SK-N-SH (cell line): ENCODE measurements around the gene PARP8. TPM values are rescaled to one million over a fixed set of nuclear protein-coding genes. Genes with fewer than 3 reads are reported as not detected.

Experiments
- CTCF ChIA-PET: fragments of 300-600, 350-600 bp; formaldehyde crosslinking; extraction: SDS; loops from one replicate; lab custom pipeline; 2021; lab: Yijun Ruan, JAX
- POLR2A ChIA-PET: fragments of 350-600 bp; sonication (Branson Sonifier 250); formaldehyde crosslinking; extraction: SDS; loops from one replicate; lab custom pipeline; 2020; ENCODE audit warnings: antibody characterized with exemption, inconsistent platforms; lab: Yijun Ruan, JAX
- DNase-seq: peaks from one replicate; pipeline ENCODE4 v3.0.0; 2012
- H2AFZ ChIP-seq: fragments of 200-600 bp; sonication (generic); 2 replicates; pipeline ENCODE4 v1.8.1; 2016; ENCODE audit warnings: antibody characterized with exemption, mild to moderate bottlenecking, low read depth
- H3F3A ChIP-seq: fragments of 200-600 bp; sonication (generic); replicated peaks from 2 replicates; pipeline ENCODE3; 2016; ENCODE audit warnings: antibody characterized with exemption, mild to moderate bottlenecking; ENCODE audit not compliant: insufficient read depth
- H3K27ac ChIP-seq, 2 experiments: fragments of 200-500 bp in 1 of 2; fragments of 200-600 bp in 1 of 2; sonication (Bioruptor generic) in 1 of 2; sonication (generic), shearing (Covaris generic) in 1 of 2; 2 replicates each; pipeline versions ENCODE4 v1.5.1 to v1.6.1; 2014 to 2016; ENCODE audit warnings: low read depth in 2 of 2, inconsistent platforms in 1 of 2, low read length in 1 of 2, mild to moderate bottlenecking in 1 of 2, mixed read lengths in 1 of 2
- H3K27me3 ChIP-seq: fragments of 200-600 bp; sonication (generic), shearing (Covaris generic); 2 replicates; pipeline ENCODE4 v1.6.1; 2016; ENCODE audit warnings: mixed run types; ENCODE audit not compliant: insufficient read depth
- H3K36me3 ChIP-seq, 2 experiments: fragments of 200-500 bp in 1 of 2; fragments of 200-600 bp in 1 of 2; sonication (Bioruptor generic) in 1 of 2; sonication (generic) in 1 of 2; replicated peaks in 1 of 2; 2 replicates each; pipeline versions ENCODE3 to v1.5.1; 2014 to 2016; ENCODE audit warnings: low read length in 1 of 2, mild to moderate bottlenecking in 1 of 2; ENCODE audit not compliant: insufficient read depth in 2 of 2, control insufficient read depth in 1 of 2
- H3K4me1 ChIP-seq, 2 experiments: fragments of 200-500 bp in 1 of 2; fragments of 200-600 bp in 1 of 2; sonication (Bioruptor generic) in 1 of 2; sonication (generic), shearing (Covaris generic) in 1 of 2; 2 replicates each; pipeline versions ENCODE4 v1.5.1 to v1.6.1; 2014 to 2016; ENCODE audit warnings: low read depth in 1 of 2, low read length in 1 of 2, mixed run types in 1 of 2; ENCODE audit not compliant: insufficient read depth in 2 of 2, control insufficient read depth in 1 of 2
- H3K4me2 ChIP-seq: fragments of 200-600 bp; sonication (generic), shearing (Covaris generic); 2 replicates; pipeline ENCODE4 v1.6.1; 2017; ENCODE audit warnings: mixed run types
- H3K4me3 ChIP-seq, 2 experiments: fragments of 200-500 bp in 1 of 2; fragments of 200-600 bp in 1 of 2; sonication (Bioruptor generic) in 1 of 2; sonication (generic), shearing (Covaris generic) in 1 of 2; 2 replicates each; pipeline versions ENCODE4 v1.5.1 to v1.8.1; 2014 to 2016; ENCODE audit warnings: low read depth in 2 of 2, inconsistent platforms in 1 of 2, low read length in 1 of 2, mild to moderate bottlenecking in 1 of 2, mixed read lengths in 1 of 2, moderate library complexity in 1 of 2
- H3K79me2 ChIP-seq: fragments of 200-600 bp; sonication (generic); 2 replicates; pipeline ENCODE4 v1.8.1; 2017; ENCODE audit warnings: mild to moderate bottlenecking; ENCODE audit not compliant: insufficient read depth
- H3K9ac ChIP-seq: fragments of 200-600 bp; sonication (generic); 2 replicates; pipeline ENCODE4 v1.6.1; 2017; ENCODE audit warnings: mixed run types
- H3K9me2 ChIP-seq: fragments of 200-600 bp; sonication (generic); 2 replicates; pipeline ENCODE4 v1.6.1; 2017; ENCODE audit warnings: mixed run types
- H3K9me3 ChIP-seq: fragments of 200-600 bp; sonication (generic); 2 replicates; pipeline ENCODE4 v1.6.1; 2017; ENCODE audit warnings: mixed run types, mild to moderate bottlenecking, moderate library complexity
- H4K20me1 ChIP-seq: fragments of 200-600 bp; sonication (generic); 2 replicates; pipeline ENCODE4 v1.6.1; 2017; ENCODE audit warnings: mild to moderate bottlenecking, mixed run types; ENCODE audit not compliant: insufficient read depth
- CTCF ChIP-seq: fragments of 200-600 bp; sonication (generic); IDR thresholded peaks from 2 replicates; pipeline ENCODE4 v1.6.1; 2017; ENCODE audit warnings: antibody characterized with exemption, mild to moderate bottlenecking, moderate library complexity
- ELF1 ChIP-seq: IDR thresholded peaks from 2 replicates; pipeline ENCODE4 v1.4.0; 2012
- EP300 ChIP-seq, 2 experiments: IDR thresholded peaks; 2 replicates each; pipeline versions ENCODE4 v1.4.0 to v1.6.1; 2012; ENCODE audit warnings: borderline replicate concordance in 1 of 2, low read depth in 1 of 2, low read length in 1 of 2
- FOXM1 ChIP-seq: IDR thresholded peaks from 2 replicates; pipeline ENCODE4 v1.4.0; 2012; ENCODE audit warnings: low read depth, mild to moderate bottlenecking
- GATA2 ChIP-seq: sonication (generic); formaldehyde crosslinking; IDR thresholded peaks from 2 replicates; pipeline ENCODE4 v1.5.0; 2020; ENCODE audit warnings: mild to moderate bottlenecking, missing genetic modification reagents
- IRF3 ChIP-seq: fragments of 150-350 bp; IDR thresholded peaks from 2 replicates; pipeline ENCODE4 v1.6.1; 2016; ENCODE audit warnings: mild to moderate bottlenecking, low read depth, low read length
- JUND ChIP-seq: IDR thresholded peaks from 2 replicates; pipeline ENCODE4 v1.4.0; 2012
- MEF2A ChIP-seq: IDR thresholded peaks from 2 replicates; pipeline ENCODE4 v1.4.0; 2012; ENCODE audit warnings: low read depth, borderline replicate concordance
- MXI1 ChIP-seq: IDR thresholded peaks from 2 replicates; pipeline ENCODE4 v1.6.1; 2012; ENCODE audit warnings: mild to moderate bottlenecking, low read depth, low read length, improper control_type of control experiment
- NRF1 ChIP-seq: IDR thresholded peaks from 2 replicates; pipeline ENCODE4 v1.6.1; 2012; ENCODE audit warnings: low read depth, mild to moderate bottlenecking, low read length
- PBX3 ChIP-seq: IDR thresholded peaks from 2 replicates; pipeline ENCODE4; 2012
- RCOR1 ChIP-seq: fragments of 150-350 bp; IDR thresholded peaks from 2 replicates; pipeline ENCODE4 v1.6.1; 2017; ENCODE audit warnings: antibody characterized with exemption, low read length
- SIN3A ChIP-seq: IDR thresholded peaks from 2 replicates; pipeline ENCODE4 v1.6.1; 2012; ENCODE audit warnings: low read depth, mild to moderate bottlenecking, low read length, moderate library complexity, borderline replicate concordance
- YY1 ChIP-seq: IDR thresholded peaks from 2 replicates; pipeline ENCODE4 v1.4.0; 2012; ENCODE audit warnings: low read depth, mild to moderate bottlenecking
- ZBTB33 ChIP-seq: IDR thresholded peaks from 2 replicates; pipeline ENCODE4 v1.4.0; 2012; ENCODE audit warnings: low read depth, borderline replicate concordance
- WGBS: methylation state at CpG from one replicate; pipeline ENCODE4 v1.1.6; 2017; ENCODE audit warnings: low lambda C conversion rate; 5-methylcytosine and 5-hydroxymethylcytosine counted together
- polyA plus RNA-seq, 3 experiments: library from polyadenylated mRNA; depleted of rRNA; stranded (reverse); fragments of >200 nt; gene quantifications; 2 replicates each; pipeline ENCODE4 v1.2.3, GENCODE V29; 2012

The PARP8 gene
- polyA plus RNA-seq, 1 of the 3 experiments (the other 2 are of a cell fraction), result 6.2 TPM

- no peak for TF ChIP-seq PBX3
- TF ChIP-seq MEF2A, result no peak
- TF ChIP-seq CTCF, result no peak
- TF ChIP-seq SIN3A, result no peak
- TF ChIP-seq ELF1, result no peak
- TF ChIP-seq JUND, result no peak
- TF ChIP-seq NRF1, result no peak
- TF ChIP-seq RCOR1, result no peak
Observed at GRCh38 chr5:50752800-50753199, 86.4 kb downstream of the PARP8 start (continued).

- Histone ChIP-seq H3K9me3 (no peaks in the 10 kb centered on the region), H3F3A (no peaks in the 10 kb centered on the region), H3K4me1 (no peaks in the 10 kb centered on the region; a peak in 1 of 4 replicates), H3K4me3 (no peak overlapping the region), H2AFZ (no peak overlapping the region), H3K4me2 (no peak overlapping the region), H3K36me3 (peaks cover 2 to 12% of the 10 kb centered on the region in 2 experiments), H3K9me2 (no peaks in the 10 kb centered on the region), H4K20me1 (no peaks in the 10 kb centered on the region), H3K79me2 (no peaks in the 10 kb centered on the region), H3K27me3 (no peaks in the 10 kb centered on the region), H3K9ac (no peak overlapping the region), H3K27ac (no peak overlapping the region)
- 85% methylated on average over 1 of the region's 1 CpG for WGBS
- no peak for TF ChIP-seq ELF1
- no peak for TF ChIP-seq EP300 (IDR thresholded peaks at IDR 0.05; ENCODE audit: borderline replicate concordance in 1 of 2, low read depth in 1 of 2, low read length in 1 of 2)
- TF ChIP-seq FOXM1, result no peak
- TF ChIP-seq MXI1, result no peak
- TF ChIP-seq GATA2, result no peak
- TF ChIP-seq YY1, result no peak
- no peak for TF ChIP-seq IRF3
- TF ChIP-seq ZBTB33, result no peak
- no peak for TF ChIP-seq PBX3
- ChIA-PET POLR2A (no interaction called here), CTCF (interaction anchor here (1.6 kb wide), 1 partner anchor 8 kb away, joined by 4 read pairs; no protein-coding TSS in a partner anchor)
- DNase-seq, result no peak
Observed at GRCh38 chr5:50759526-50760270, 93.3 kb downstream of the PARP8 start.
